Measurements from ENCODE around the gene AKAP8L. TPM values are rescaled to one million over a fixed set of nuclear protein-coding genes. Genes with fewer than 3 reads are reported as not detected.

AKAP8L gene
- total and polyA plus RNA-seq, 2 of the 8 experiments (the other 6 are each of a cell fraction or from before 2014, with no cell fraction given) = 75.1 to 138 TPM

- H3K79me1 ChIP-seq (ENCODE audit: low read depth, low read length) = peaks cover 6% of the 10 kb centered on the region
- no peaks in the 10 kb centered on the region for H3K9me3 ChIP-seq (ENCODE audit: insufficient read depth in 2 of 2, low read depth in 1 of 2, low read length in 1 of 2)
- peak overlapping the region; percentile 87 to 95 for H3K4me2 ChIP-seq (ENCODE audit: insufficient read depth in 1 of 2, low read depth in 2 of 2, low read length in 2 of 2)
- H2BK20ac ChIP-seq (ENCODE audit: low read length) = no peak overlapping the region
- peak overlapping the region; percentile 83; the same call in 1 of the 2 replicates for H2BK5ac ChIP-seq (ENCODE audit: low read depth, low read length)
- H3K27ac ChIP-seq (ENCODE audit: low read depth, low read length) = peak overlapping the region; percentile 90
- H2AFZ ChIP-seq (ENCODE audit: low read length) = no peak overlapping the region
- 11% methylated on average over 17 of the region's 17 CpGs; no CpG with 5 or more reads in 1 of the 2 experiments for WGBS, 2 experiments (ENCODE audit: extremely low coverage in 1 of 2, insufficient coverage in 1 of 2, insufficient read length in 1 of 2, insufficient replicate concordance in 2 of 2, low coverage in 1 of 2, low lambda C conversion rate in 2 of 2, missing lambda C conversion rate in 1 of 2)
- H3K79me2 ChIP-seq (ENCODE audit: control insufficient read depth in 1 of 2, insufficient read depth in 2 of 2, low read length in 2 of 2) = peaks cover 58 to 66% of the 10 kb centered on the region in 2 experiments
- H3K56ac ChIP-seq (replicated peaks; ENCODE audit: insufficient read length, low read depth, low read length) = peak overlapping the region; percentile 92
- H3K18ac ChIP-seq (ENCODE audit: extremely low read depth, low read length) = peak overlapping the region; percentile 48; the same call in 1 of the 2 replicates
- H2BK12ac ChIP-seq (ENCODE audit: low read depth, low read length) = peak overlapping the region; percentile 1; the same call in 1 of the 2 replicates
- no peak overlapping the region for H2AK5ac ChIP-seq (ENCODE audit: low read depth, low read length)
- no peak overlapping the region for H2BK120ac ChIP-seq (replicated peaks; ENCODE audit: low read depth, low read length)
- H3K4me1 ChIP-seq (replicated peaks in 1 of 4; ENCODE audit: control insufficient read depth in 3 of 4, insufficient read depth in 4 of 4, low read length in 3 of 4) = peaks cover 0 to 4% (median 0%) of the 10 kb centered on the region in 4 experiments; a peak in 2 of 7 replicates
- H3K14ac ChIP-seq (ENCODE audit: insufficient read length) = no peak overlapping the region
- H3K23ac ChIP-seq (ENCODE audit: insufficient read length) = no peak overlapping the region
- H3K9ac ChIP-seq (replicated peaks in 1 of 4; ENCODE audit: extremely low read depth in 1 of 4, low read depth in 3 of 4, low read length in 3 of 4) = peak overlapping the region; percentile 89 to 100 (median 92)
- no peaks in the 10 kb centered on the region for H3K36me3 ChIP-seq (ENCODE audit: control insufficient read depth in 2 of 4, insufficient read depth in 4 of 4, low read length in 3 of 4)
- peak overlapping the region; percentile 62 for H4K5ac ChIP-seq (ENCODE audit: insufficient read length, low read depth, low read length)
- no peak overlapping the region for H4K91ac ChIP-seq (replicated peaks; ENCODE audit: insufficient read length, low read length)
- no peak overlapping the region for H2BK15ac ChIP-seq (ENCODE audit: low read length)
- no peak for DNase-seq (ENCODE audit: low read depth in 1 of 2, low spot score in 2 of 2)
- POLR2A ChIA-PET (ENCODE audit: partially characterized antibody) = interaction anchor here (0.6 to 4.5 kb wide), 11 partner anchors 9 to 135 kb away, joined by 3 to 27 read pairs (median 4); partner anchors contain the start of gene AKAP8
- H3K4ac ChIP-seq (replicated peaks; ENCODE audit: insufficient read length, low read depth, low read length) = no peak overlapping the region
- H4K20me1 ChIP-seq (replicated peaks in 1 of 2; ENCODE audit: control insufficient read depth in 1 of 2, insufficient read depth in 2 of 2, low read length in 2 of 2) = peaks cover 28 to 33% of the 10 kb centered on the region in 2 experiments
- FAIRE-seq = no peak
- H4K8ac ChIP-seq (ENCODE audit: extremely low read depth, insufficient read depth, low read length) = peak overlapping the region; percentile 95
- CTCF ChIA-PET (ENCODE audit: partially characterized antibody) = no interaction called here
- no peaks in the 10 kb centered on the region for H3K27me3 ChIP-seq (replicated peaks in 1 of 4; ENCODE audit: control insufficient read depth in 3 of 4, extremely low read depth in 1 of 4, insufficient read depth in 3 of 4, low read length in 3 of 4)
- 0 out of 2 replicates have a peak, but pooled peaks have one; percentile 32 for TF ChIP-seq TEAD4 (IDR thresholded peaks at IDR 0.05; ENCODE audit: low read depth, low read length)
- no peak for TF ChIP-seq CREB1 (IDR thresholded peaks at IDR 0.05)
- TF ChIP-seq SAP30 (IDR thresholded peaks at IDR 0.05; ENCODE audit: insufficient read depth, insufficient replicate concordance, low read length) = peak; percentile 81
- H3K4me3 ChIP-seq (ENCODE audit: extremely low read depth in 1 of 4, insufficient read depth in 2 of 4, low read depth in 3 of 4, low read length in 4 of 4) = peak overlapping the region; percentile 53 to 100 (median 90)
- H3K23me2 ChIP-seq (ENCODE audit: low read depth, low read length) = peaks cover 8% of the 10 kb centered on the region; the same call in 1 of the 2 replicates
These were observed 87.9 kb downstream of the AKAP8L start for GRCh38 chr19:15330801-15331418.

Data from H1 (cell line).